Stimulated activated CD8-positive, alpha-beta memory T cell treated with anti-CD3 and anti-CD28 coated beads, Interleukin-15, amount 100 ng/mL, for 48 hours (primary cell): ENCODE measurements around the gene UBR1.
"Not testable (repeated sequence)": the region's sequence is repeated elsewhere in the genome, so short reads cannot be mapped to it uniquely, and the experiment has no call there.

Source experiments
- DNase-seq, 2 donors: peaks; one replicate each; pipeline ENCODE4 v3.0.0-alpha.2; 2020; ENCODE audit warnings: low read depth in 2 of 2

UBR1 gene

GRCh38 chr15:42915654-42916315, 190.1 kb downstream of the UBR1 start:
- no peak for DNase-seq

GRCh38 chr15:42914728-42915497, 190.9 kb downstream of the UBR1 start:
- DNase-seq = no peak

GRCh38 chr15:42911058-42911592, 194.7 kb downstream of the UBR1 start:
- DNase-seq = no peak

GRCh38 chr15:42908538-42908937, 197.3 kb downstream of the UBR1 start:
- DNase-seq = no peak

GRCh38 chr15:42903388-42904324, 202.2 kb downstream of the UBR1 start:
- no peak for DNase-seq

- DNase-seq = not testable (repeated sequence)
These were observed 211.9 kb downstream of the UBR1 start for GRCh38 chr15:42893911-42894310.
